HCT116 (cell line): ENCODE measurements around the gene GJB6. TPM values are rescaled to one million over a fixed set of nuclear protein-coding genes. Genes with fewer than 3 reads are reported as not detected.

Experiments used
- ATAC-seq: fragments of 200-7000 bp; cut with Tn5 transposase; 2 replicates; pipeline ENCODE4 v1.9.1; 2020; ENCODE audit warnings: mild to moderate bottlenecking, moderate library complexity
- BruUV-seq: library from RNA; stranded (reverse); fragments of 400-500 nt; replicated peaks from 2 replicates; lab custom pipeline; 2021; lab: Mats Ljungman, UMichigan
- CTCF ChIA-PET: fragments of 300-600 bp; sonication (Branson Sonifier 250); formaldehyde crosslinking; loops from one replicate; lab custom pipeline; 2021; ENCODE audit warnings: antibody characterized with exemption; lab: Charles Lee
- POLR2A ChIA-PET: fragments of 300-600, 350-600 bp; sonication (Branson Sonifier 250); formaldehyde crosslinking; loops from one replicate; lab custom pipeline; 2021; ENCODE audit warnings: antibody characterized with exemption; lab: Charles Lee
- RAD21 ChIA-PET, 2 experiments: fragments of 300-600 bp; sonication (Branson Sonifier 250); formaldehyde crosslinking; loops; one replicate each; lab custom pipeline; 2023; ENCODE audit warnings: low total read pairs in 2 of 2; ENCODE audit not compliant: uncharacterized antibody in 2 of 2, unreplicated experiment in 2 of 2, low non-redundant PET in 1 of 2; lab: Charles Lee
- DNase-seq: peaks from one replicate; pipeline ENCODE4 v3.0.0-alpha.2; 2010; ENCODE audit warnings: low read depth, low spot score
- H2AFZ ChIP-seq: fragments of 200-600 bp; shearing (Covaris generic), sonication (generic); 2 replicates; pipeline ENCODE4 v1.6.1; 2017; ENCODE audit warnings: low read depth, mixed run types, mixed read lengths, antibody characterized with exemption, low read length; ENCODE audit not compliant: poor library complexity, severe bottlenecking
- H3K27ac ChIP-seq: 2 replicates; pipeline ENCODE4 v1.5.1; 2012; ENCODE audit warnings: low read depth, low read length
- H3K27me3 ChIP-seq: fragments of 200-600 bp; sonication (generic); 2 replicates; pipeline ENCODE4 v1.6.1; 2016; ENCODE audit warnings: mixed run types, low read length, mixed read lengths; ENCODE audit not compliant: insufficient read depth
- H3K36me3 ChIP-seq, 2 experiments: fragments of 200-500 bp in 1 of 2; fragments of 200-600 bp in 1 of 2; sonication (Bioruptor generic) in 1 of 2; sonication (generic) in 1 of 2; 2 replicates each; pipeline versions ENCODE4 v1.5.1 to v1.6.1; 2014 to 2016; ENCODE audit warnings: low read length in 2 of 2, inconsistent platforms in 1 of 2, mixed read lengths in 1 of 2, mixed run types in 1 of 2; ENCODE audit not compliant: insufficient read depth in 2 of 2, control insufficient read depth in 1 of 2
- H3K4me1 ChIP-seq, 2 experiments: fragments of 200-600 bp in 1 of 2; sonication (generic) in 1 of 2; 2 replicates each; pipeline versions ENCODE4 v1.5.1 to v1.6.1; 2012 to 2017; ENCODE audit warnings: low read length in 2 of 2, inconsistent platforms in 1 of 2, mild to moderate bottlenecking in 1 of 2, mixed read lengths in 1 of 2, mixed run types in 1 of 2, moderate library complexity in 1 of 2; ENCODE audit not compliant: insufficient read depth in 2 of 2, control insufficient read depth in 1 of 2
- H3K4me2 ChIP-seq: fragments of 200-600 bp; sonication (generic); 2 replicates; pipeline ENCODE4 v1.6.1; 2017; ENCODE audit warnings: mixed run types, low read length, mixed read lengths
- H3K4me3 ChIP-seq, 2 experiments: fragments of 200-600 bp in 1 of 2; sonication (generic) in 1 of 2; replicated peaks in 1 of 2; 2 replicates each; pipeline ENCODE4 v1.5.1; 2011 to 2016; ENCODE audit warnings: low read length in 2 of 2, control low read depth in 1 of 2, low read depth in 1 of 2, mild to moderate bottlenecking in 1 of 2, mixed read lengths in 1 of 2, mixed run types in 1 of 2
- H3K79me2 ChIP-seq: fragments of 200-600 bp; sonication (generic); 2 replicates; pipeline ENCODE4 v1.6.1; 2017; ENCODE audit warnings: mild to moderate bottlenecking, mixed run types, low read length, moderate library complexity, mixed read lengths; ENCODE audit not compliant: insufficient read depth
- H3K9ac ChIP-seq: fragments of 200-600 bp; sonication (generic); 2 replicates; pipeline ENCODE4 v1.6.1; 2016; ENCODE audit warnings: low read length, mixed read lengths
- H3K9me2 ChIP-seq: fragments of 200-600 bp; sonication (generic), shearing (Covaris generic); 2 replicates; pipeline ENCODE4 v1.6.1; 2017; ENCODE audit warnings: mixed run types, mild to moderate bottlenecking, moderate library complexity; ENCODE audit not compliant: insufficient read depth
- H3K9me3 ChIP-seq, 2 experiments: fragments of 200-500 bp in 1 of 2; fragments of 200-600 bp in 1 of 2; sonication (Bioruptor generic) in 1 of 2; sonication (generic) in 1 of 2; 2 replicates each; pipeline ENCODE4 v1.6.1; 2014 to 2017; ENCODE audit warnings: low read length in 2 of 2, mixed read lengths in 2 of 2, inconsistent platforms in 1 of 2, low read depth in 1 of 2, mild to moderate bottlenecking in 1 of 2, mixed run types in 1 of 2, moderate library complexity in 1 of 2; ENCODE audit not compliant: control insufficient read depth in 1 of 2, insufficient read depth in 1 of 2
- H4K20me1 ChIP-seq: fragments of 200-600 bp; sonication (generic), shearing (Covaris generic); 2 replicates; pipeline ENCODE4 v1.6.1; 2017; ENCODE audit warnings: mixed run types, mild to moderate bottlenecking, moderate library complexity; ENCODE audit not compliant: insufficient read depth
- ATF3 ChIP-seq: IDR thresholded peaks from 2 replicates; pipeline ENCODE4 v1.6.1; 2012
- CBX3 ChIP-seq: IDR thresholded peaks from 2 replicates; pipeline ENCODE4 v1.6.1; 2012; ENCODE audit warnings: low read depth
- ELF1 ChIP-seq: IDR thresholded peaks from 2 replicates; pipeline ENCODE4 v1.6.1; 2012; ENCODE audit warnings: low read depth, borderline replicate concordance
- EZH2 ChIP-seq: fragments of 200-600 bp; sonication (generic); IDR thresholded peaks from 2 replicates; pipeline ENCODE4 v1.6.1; 2017; ENCODE audit warnings: antibody characterized with exemption, mixed run types
- POLR2A ChIP-seq: IDR thresholded peaks from 2 replicates; pipeline ENCODE4 v1.7.0; 2011; ENCODE audit warnings: borderline replicate concordance; ENCODE audit not compliant: insufficient read depth, insufficient read length; ENCODE audit errors: extremely low read depth
- RAD21 ChIP-seq: IDR thresholded peaks from 2 replicates; pipeline ENCODE4 v1.6.1; 2012; ENCODE audit warnings: low read depth, mild to moderate bottlenecking
- REST ChIP-seq: IDR thresholded peaks from 2 replicates; pipeline ENCODE4 v1.6.1; 2012; ENCODE audit warnings: low read depth
- SIN3A ChIP-seq: IDR thresholded peaks from 2 replicates; pipeline ENCODE4 v1.6.1; 2012; ENCODE audit warnings: low read depth
- SRF ChIP-seq: IDR thresholded peaks from 2 replicates; pipeline ENCODE4 v1.6.1; 2012; ENCODE audit warnings: low read depth
- TCF7L2 ChIP-seq: IDR thresholded peaks from 2 replicates; pipeline ENCODE4 v1.7.0; 2011; ENCODE audit warnings: borderline replicate concordance, inconsistent platforms; ENCODE audit not compliant: insufficient read depth, insufficient read length; ENCODE audit errors: extremely low read depth
- YY1 ChIP-seq: IDR thresholded peaks from 2 replicates; pipeline ENCODE4 v1.6.1; 2011; ENCODE audit warnings: low read length, low read depth, moderate library complexity, mild to moderate bottlenecking; ENCODE audit not compliant: insufficient replicate concordance; ENCODE audit errors: extremely low read depth
- ZFX ChIP-seq: fragments of 450-650 bp; IDR thresholded peaks from 2 replicates; pipeline ENCODE4 v1.6.1; 2017
- ZNF274 ChIP-seq: fragments of 200-500 bp; sonication (Bioruptor generic); IDR thresholded peaks from 2 replicates; pipeline ENCODE4 v1.6.1; 2014; ENCODE audit warnings: mild to moderate bottlenecking, low read depth, low read length, inconsistent platforms
- intact Hi-C: fragments of 100-400 bp; cut with micrococcal nuclease; formaldehyde crosslinking; loops from 2 replicates; pipeline ENCODE4 v1.10.0; 2022
- total RNA-seq: library from RNA; stranded (reverse); gene quantifications from one replicate; pipeline ENCODE4 v1.2.1, GENCODE V29; 2021; ENCODE audit not compliant: unreplicated experiment

Gene GJB6
- total RNA-seq, 1 experiment from 2014 or later: not detected

- TF ChIP-seq RAD21 (no peak), CBX3 (no peak), SRF (no peak), POLR2A (no peak)
These were observed 22.2 kb downstream of the GJB6 start (continued) for GRCh38 chr13:20209948-20210347.

- POLR2A ChIA-PET: interaction anchor here (1.0 kb wide), 1 partner anchor 9 kb away, joined by 3 read pairs; no protein-coding TSS in a partner anchor
- no TSS peak for BruUV-seq
These were observed 25.4 kb downstream of the GJB6 start for GRCh38 chr13:20206698-20207235.

More at GRCh38 chr13:20206698-20207235, 25.4 kb downstream of the GJB6 start:
- H3K79me2 ChIP-seq: no peaks in the 10 kb centered on the region
- CTCF ChIA-PET: no interaction called here
- H3K4me3 ChIP-seq: no peak overlapping the region
- RAD21 ChIA-PET: no interaction called here
- intact Hi-C loops: no loop called here
- no peaks in the 10 kb centered on the region for H3K9me3 ChIP-seq
- DNase-seq: no peak
- H3K27ac ChIP-seq: no peak overlapping the region
- no peak overlapping the region for H2AFZ ChIP-seq
- no peaks in the 10 kb centered on the region for H3K36me3 ChIP-seq
- no peak for ATAC-seq
- no peak overlapping the region for H3K4me2 ChIP-seq
- no peak overlapping the region for H3K9ac ChIP-seq
- no peaks in the 10 kb centered on the region for H4K20me1 ChIP-seq
- no peaks in the 10 kb centered on the region for H3K27me3 ChIP-seq
- H3K4me1 ChIP-seq: no peaks in the 10 kb centered on the region
- TF ChIP-seq ZFX: no peak
- no peak for TF ChIP-seq TCF7L2
- TF ChIP-seq ATF3: no peak
- no peak for TF ChIP-seq SIN3A
- TF ChIP-seq CBX3: no peak
- no peak for TF ChIP-seq EZH2
- no peak for TF ChIP-seq ELF1
- no peak for TF ChIP-seq YY1
- no peak for TF ChIP-seq ZNF274
- no peak for TF ChIP-seq REST
- TF ChIP-seq, all 23 proteins: peak for 0
- no peaks in the 10 kb centered on the region for H3K9me2 ChIP-seq
